Esophagus mucosa (tissue), 1 donor: ENCODE results near the gene ZC3H6. TPM values are rescaled to one million over a fixed set of nuclear protein-coding genes. Genes with fewer than 3 reads are reported as not detected.
"Not testable (repeated sequence)": the region's sequence is repeated elsewhere in the genome, so short reads cannot be mapped to it uniquely, and the experiment has no call there.

Source experiments
- ATAC-seq: fragments of 200-7000 bp; cut with Tn5 transposase; one replicate; pipeline ENCODE4 v1.9.1; 2020
- total RNA-seq: library from RNA; stranded (reverse); gene quantifications from one replicate; pipeline ENCODE4 v1.2.4, GENCODE V29; 2023
- donor health status: DM: yes; HTN: yes; CAD: no.

The ZC3H6 gene
- total RNA-seq, 1 donor from 2014 or later, result 4.9 TPM

GRCh38 chr2:112276954-112277353, 1.6 kb downstream of the ZC3H6 start:
- ATAC-seq, result no peak

- no peak for ATAC-seq
These were observed 2.3 kb downstream of the ZC3H6 start for GRCh38 chr2:112277596-112278220.

- not testable (repeated sequence) for ATAC-seq
These were observed 6.7 kb downstream of the ZC3H6 start for GRCh38 chr2:112282066-112282465.

- ATAC-seq, result not testable (repeated sequence)
These were observed 8.1 kb downstream of the ZC3H6 start for GRCh38 chr2:112283535-112283934.

- ATAC-seq, result no peak
These were observed 14.7 kb downstream of the ZC3H6 start for GRCh38 chr2:112290088-112290487.

GRCh38 chr2:112290648-112291047, 15.3 kb downstream of the ZC3H6 start:
- no peak for ATAC-seq

GRCh38 chr2:112293636-112294401, 18.4 kb downstream of the ZC3H6 start:
- ATAC-seq, result no peak

- no peak for ATAC-seq
These were observed 20.1 kb downstream of the ZC3H6 start for GRCh38 chr2:112295407-112296078.

GRCh38 chr2:112296407-112296806, 21.0 kb downstream of the ZC3H6 start:
- ATAC-seq, result no peak

GRCh38 chr2:112301171-112301584, 25.8 kb downstream of the ZC3H6 start:
- ATAC-seq, result no peak

- ATAC-seq, result no peak
These were observed 26.6 kb downstream of the ZC3H6 start for GRCh38 chr2:112301973-112302372.

- ATAC-seq, result no peak
These were observed 29.0 kb downstream of the ZC3H6 start for GRCh38 chr2:112304298-112304941.

- ATAC-seq, result no peak
These were observed 29.7 kb downstream of the ZC3H6 start for GRCh38 chr2:112305132-112305531.

- no peak for ATAC-seq
These were observed 35.5 kb downstream of the ZC3H6 start for GRCh38 chr2:112310906-112311305.

GRCh38 chr2:112311932-112312331, 36.5 kb downstream of the ZC3H6 start:
- no peak for ATAC-seq

GRCh38 chr2:112312821-112313220, 37.4 kb downstream of the ZC3H6 start:
- ATAC-seq, result no peak

GRCh38 chr2:112314856-112315255, 39.5 kb downstream of the ZC3H6 start:
- no peak for ATAC-seq

- ATAC-seq, result no peak
These were observed 42.1 kb downstream of the ZC3H6 start for GRCh38 chr2:112317303-112318158.

- ATAC-seq, result no peak
These were observed 43.1 kb downstream of the ZC3H6 start for GRCh38 chr2:112318515-112318914.

GRCh38 chr2:112321375-112322320, 46.3 kb downstream of the ZC3H6 start:
- ATAC-seq, result no peak

GRCh38 chr2:112322919-112323318, 47.5 kb downstream of the ZC3H6 start:
- no peak for ATAC-seq
